Mammary epithelial cell (primary cell): ENCODE data around the gene CENPVL3.

Experiments used
- EZH2 ChIP-seq: IDR thresholded peaks from 2 replicates; pipeline ENCODE4 v1.6.1; 2012; ENCODE audit warnings: low read length, inconsistent platforms, borderline replicate concordance
- TF ChIP-seq, protein P1 (sequence below), 2 donors: IDR thresholded peaks in 1 of 2; conservative IDR thresholded peaks in 1 of 2; 2 replicates each; pipeline ENCODE4 v1.5.1; 2011 to 2012; ENCODE audit warnings: inconsistent platforms in 2 of 2, low read length in 2 of 2, mild to moderate bottlenecking in 2 of 2, control low read depth in 1 of 2, low read depth in 1 of 2; ENCODE audit not compliant: insufficient read depth in 1 of 2; ENCODE audit errors: extremely low read depth in 1 of 2

DNA sequence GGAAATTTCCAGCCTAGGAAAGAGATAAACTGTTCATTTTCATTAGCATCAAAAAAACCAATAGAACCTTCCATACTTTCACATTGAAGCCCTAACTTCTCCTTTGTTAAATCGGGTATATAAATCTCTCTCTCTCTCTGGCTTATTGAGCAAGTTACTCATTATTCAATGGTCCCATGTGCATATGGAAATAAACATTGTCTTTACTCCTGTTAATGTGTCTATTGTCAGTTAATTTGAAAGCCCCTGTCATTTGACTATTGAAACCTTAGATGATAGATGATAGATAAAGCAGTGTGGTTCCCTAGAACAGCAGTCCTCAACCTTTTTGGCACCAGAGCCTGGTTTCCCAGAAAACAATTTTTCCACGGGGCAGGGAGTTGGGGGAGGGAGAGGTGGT lies 46.8 kb downstream of the CENPVL3 start:
- TF ChIP-seq, protein P1, sequence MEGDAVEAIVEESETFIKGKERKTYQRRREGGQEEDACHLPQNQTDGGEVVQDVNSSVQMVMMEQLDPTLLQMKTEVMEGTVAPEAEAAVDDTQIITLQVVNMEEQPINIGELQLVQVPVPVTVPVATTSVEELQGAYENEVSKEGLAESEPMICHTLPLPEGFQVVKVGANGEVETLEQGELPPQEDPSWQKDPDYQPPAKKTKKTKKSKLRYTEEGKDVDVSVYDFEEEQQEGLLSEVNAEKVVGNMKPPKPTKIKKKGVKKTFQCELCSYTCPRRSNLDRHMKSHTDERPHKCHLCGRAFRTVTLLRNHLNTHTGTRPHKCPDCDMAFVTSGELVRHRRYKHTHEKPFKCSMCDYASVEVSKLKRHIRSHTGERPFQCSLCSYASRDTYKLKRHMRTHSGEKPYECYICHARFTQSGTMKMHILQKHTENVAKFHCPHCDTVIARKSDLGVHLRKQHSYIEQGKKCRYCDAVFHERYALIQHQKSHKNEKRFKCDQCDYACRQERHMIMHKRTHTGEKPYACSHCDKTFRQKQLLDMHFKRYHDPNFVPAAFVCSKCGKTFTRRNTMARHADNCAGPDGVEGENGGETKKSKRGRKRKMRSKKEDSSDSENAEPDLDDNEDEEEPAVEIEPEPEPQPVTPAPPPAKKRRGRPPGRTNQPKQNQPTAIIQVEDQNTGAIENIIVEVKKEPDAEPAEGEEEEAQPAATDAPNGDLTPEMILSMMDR (conservative IDR thresholded peaks at IDR 0.05 in 1 of 2, IDR thresholded peaks at IDR 0.05 in 1 of 2; ENCODE audit: extremely low read depth in 1 of 2, insufficient read depth in 1 of 2, low read depth in 1 of 2, low read length in 2 of 2): no peak
- no peak for TF ChIP-seq EZH2
